ENCODE results near the gene KRTAP12-1.
"Not testable (repeated sequence)": the region's sequence is repeated elsewhere in the genome, so short reads cannot be mapped to it uniquely, and the experiment has no call there.

GRCh38 chr21:44685050-44685449 is 3.1 kb upstream of the KRTAP12-1 start:
- TF ChIP-seq CTCF, EP300 (IDR thresholded peaks at IDR 0.05): not testable (repeated sequence)

Measured in suprapubic skin (tissue), 3 donors.